Tibial nerve (tissue), 4 donors: ENCODE measurements around the gene LLGL2.

Experiments used
- CTCF ChIP-seq, 5 experiments: fragments of 200-600 bp in 3 of 5; fragments of 450-650 bp in 2 of 5; sonication (generic) in 3 of 5; IDR thresholded peaks; one replicate each; pipeline ENCODE4 v1.5.1; 2016 to 2019; ENCODE audit warnings: antibody characterized with exemption in 5 of 5, mild to moderate bottlenecking in 3 of 5, moderate library complexity in 2 of 5
- EP300 ChIP-seq, 2 donors: sonication (generic); formaldehyde crosslinking; IDR thresholded peaks; one replicate each; pipeline ENCODE4 v1.6.1; 2017; ENCODE audit warnings: antibody characterized with exemption in 2 of 2, mild to moderate bottlenecking in 1 of 2
- POLR2A ChIP-seq, 2 donors: fragments of 450-650 bp; IDR thresholded peaks; one replicate each; pipeline ENCODE4 v1.6.1; 2017; ENCODE audit warnings: antibody characterized with exemption in 2 of 2, mild to moderate bottlenecking in 2 of 2, moderate library complexity in 2 of 2

DNA sequence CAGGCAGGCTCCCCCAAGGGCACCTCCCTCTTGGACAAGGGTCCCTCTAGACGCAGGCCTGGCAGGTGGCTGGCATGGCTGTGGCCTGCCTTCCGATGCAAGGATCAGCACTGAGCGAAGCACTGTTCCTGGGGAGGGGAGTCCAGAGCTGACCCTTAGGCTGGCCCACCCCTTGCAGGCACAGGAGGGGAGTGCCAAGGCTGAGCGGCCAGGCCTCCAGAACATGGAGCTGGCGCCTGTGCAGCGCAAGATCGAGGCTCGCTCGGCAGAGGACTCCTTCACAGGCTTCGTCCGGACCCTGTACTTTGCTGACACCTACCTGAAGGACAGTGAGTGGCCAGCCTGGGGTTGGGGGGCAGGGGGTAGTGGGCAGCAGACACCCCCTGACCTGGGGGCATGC, 45.3 kb downstream of the LLGL2 start:
- TF ChIP-seq EP300 (IDR thresholded peaks at IDR 0.05) (no peak), CTCF (IDR thresholded peaks at IDR 0.05) (no peak), POLR2A (IDR thresholded peaks at IDR 0.05) (no peak)
